ES-I3 (cell line): Measurements from ENCODE around the gene SH2D1A.
"Not testable (repeated sequence)": the region's sequence is repeated elsewhere in the genome, so short reads cannot be mapped to it uniquely, and the experiment has no call there.

Experiments
- H3K36me3 ChIP-seq: 2 replicates; pipeline ENCODE4 v1.6.1; 2013; ENCODE audit warnings: mild to moderate bottlenecking, low read length, control low read depth, moderate library complexity; ENCODE audit not compliant: insufficient read depth
- H3K4me1 ChIP-seq: 2 replicates; pipeline ENCODE4 v1.6.1; 2013; ENCODE audit warnings: mild to moderate bottlenecking, control low read depth, low read length; ENCODE audit not compliant: insufficient read depth
- H3K9ac ChIP-seq: 2 replicates; pipeline ENCODE4 v1.6.1; 2013; ENCODE audit warnings: low read depth, mild to moderate bottlenecking, low read length, moderate library complexity
- H3K9me3 ChIP-seq: 2 replicates; pipeline ENCODE4 v1.6.1; 2013; ENCODE audit warnings: mild to moderate bottlenecking, low read length, moderate library complexity; ENCODE audit not compliant: control insufficient read depth, insufficient read depth

SH2D1A gene

GRCh38 chrX:124346117-124346876 lies at the start of gene SH2D1A:
SH2D1A (plus strand) TSS chrX:124346563; CDS start chrX:124346643, 80 bp downstream.
- peaks cover 11% of the 10 kb centered on the region for H3K4me1 ChIP-seq
- no peaks in the 10 kb centered on the region for H3K36me3 ChIP-seq
- H3K9me3 ChIP-seq: no peaks in the 10 kb centered on the region
- H3K9ac ChIP-seq: no peak within 1 kb of the TSS

GRCh38 chrX:124299323-124299722 lies 47.0 kb upstream of the SH2D1A start:
- H3K9ac ChIP-seq, H3K4me1 ChIP-seq, H3K9me3 ChIP-seq: not testable (repeated sequence)

GRCh38 chrX:124300405-124300804 lies 46.0 kb upstream of the SH2D1A start:
- Histone ChIP-seq H3K36me3 (no peaks in the 10 kb centered on the region), H3K4me1 (no peaks in the 10 kb centered on the region), H3K9me3 (no peaks in the 10 kb centered on the region), H3K9ac (no peak overlapping the region)

More at GRCh38 chrX:124299323-124299722, 47.0 kb upstream of the SH2D1A start:
- H3K36me3 ChIP-seq: not testable (repeated sequence)

- Histone ChIP-seq H3K36me3 (no peaks in the 10 kb centered on the region), H3K4me1 (no peaks in the 10 kb centered on the region), H3K9me3 (no peaks in the 10 kb centered on the region), H3K9ac (no peak overlapping the region)
Observed at GRCh38 chrX:124307253-124307907, 39.0 kb upstream of the SH2D1A start.

- Histone ChIP-seq H3K9me3 (no peaks in the 10 kb centered on the region), H3K4me1 (peaks cover 3% of the 10 kb centered on the region; the same call in 1 of the 2 replicates), H3K36me3 (no peaks in the 10 kb centered on the region), H3K9ac (no peak overlapping the region)
Observed at GRCh38 chrX:124325732-124326131, 20.6 kb upstream of the SH2D1A start.

- Histone ChIP-seq H3K4me1 (peaks cover 3% of the 10 kb centered on the region; the same call in 1 of the 2 replicates), H3K9me3 (no peaks in the 10 kb centered on the region), H3K36me3 (no peaks in the 10 kb centered on the region), H3K9ac (no peak overlapping the region)
Observed at GRCh38 chrX:124328765-124329164, 17.6 kb upstream of the SH2D1A start.

GRCh38 chrX:124332481-124333424 lies 13.6 kb upstream of the SH2D1A start, which contains the start of gene TEX13D:
TEX13D (plus strand) TSS chrX:124332660; CDS start chrX:124332918, 258 bp downstream.
- Histone ChIP-seq H3K36me3 (no peaks in the 10 kb centered on the region), H3K9me3 (no peaks in the 10 kb centered on the region), H3K9ac (no peak within 1 kb of the TSS), H3K4me1 (peaks cover 3% of the 10 kb centered on the region; the same call in 1 of the 2 replicates)

GRCh38 chrX:124333862-124334261 lies 12.5 kb upstream of the SH2D1A start:
- no peak overlapping the region for H3K9ac ChIP-seq
- no peaks in the 10 kb centered on the region for H3K4me1 ChIP-seq
- H3K9me3 ChIP-seq: no peaks in the 10 kb centered on the region
- no peaks in the 10 kb centered on the region for H3K36me3 ChIP-seq

GRCh38 chrX:124334555-124334954 lies 11.8 kb upstream of the SH2D1A start:
- not testable (repeated sequence) for H3K9ac ChIP-seq, H3K36me3 ChIP-seq, H3K9me3 ChIP-seq

GRCh38 chrX:124335598-124335997 lies 10.8 kb upstream of the SH2D1A start:
- H3K4me1 ChIP-seq: no peaks in the 10 kb centered on the region
- no peaks in the 10 kb centered on the region for H3K36me3 ChIP-seq
- no peak overlapping the region for H3K9ac ChIP-seq
- no peaks in the 10 kb centered on the region for H3K9me3 ChIP-seq

More at GRCh38 chrX:124334555-124334954, 11.8 kb upstream of the SH2D1A start:
- not testable (repeated sequence) for H3K4me1 ChIP-seq

- no peak overlapping the region for H3K9ac ChIP-seq
- H3K9me3 ChIP-seq: no peaks in the 10 kb centered on the region
- H3K36me3 ChIP-seq: no peaks in the 10 kb centered on the region
- no peaks in the 10 kb centered on the region for H3K4me1 ChIP-seq
Observed at GRCh38 chrX:124337916-124338315, 8.4 kb upstream of the SH2D1A start.

GRCh38 chrX:124338733-124339514 lies 7.4 kb upstream of the SH2D1A start:
- Histone ChIP-seq H3K36me3 (no peaks in the 10 kb centered on the region), H3K4me1 (no peaks in the 10 kb centered on the region), H3K9ac (no peak overlapping the region), H3K9me3 (no peaks in the 10 kb centered on the region)

GRCh38 chrX:124341396-124342132 lies 4.8 kb upstream of the SH2D1A start:
- Histone ChIP-seq H3K4me1 (no peaks in the 10 kb centered on the region), H3K9me3 (no peaks in the 10 kb centered on the region), H3K9ac (no peak overlapping the region), H3K36me3 (no peaks in the 10 kb centered on the region)
